ENCODE data around the gene ZNF282.

DNA sequence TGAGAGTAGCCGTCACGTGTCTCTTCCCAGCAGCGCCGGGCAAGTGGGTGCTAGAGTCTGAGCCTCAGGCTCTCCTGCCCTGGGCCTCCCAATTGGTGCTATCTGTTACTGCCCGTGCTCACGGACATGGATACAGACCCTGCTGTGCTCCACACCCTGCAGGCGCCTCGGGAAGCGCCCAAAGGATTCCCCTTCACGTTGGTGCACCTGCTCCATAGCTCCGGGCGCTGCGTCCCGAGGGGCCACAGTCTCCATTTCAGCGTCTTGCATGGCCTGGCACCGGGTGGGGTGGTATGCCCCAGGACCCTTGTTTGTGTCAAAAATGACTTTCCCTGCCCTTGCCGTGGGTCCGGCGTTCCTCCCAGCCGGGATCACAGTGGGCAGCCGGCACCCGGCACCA lies 30.3 kb downstream of the ZNF282 start:
- no peak for TF ChIP-seq ZBTB26 (tag by site-specific recombination; optimal IDR thresholded peaks at IDR 0.05)
- TF ChIP-seq ZEB2 (tag by site-specific recombination; IDR thresholded peaks at IDR 0.05) = no peak
- no peak for TF ChIP-seq ZNF335 (tag by site-specific recombination; conservative IDR thresholded peaks at IDR 0.05)

All from HEK293 (cell line).